Neuron (in vitro differentiated cells): Measurements from ENCODE around the gene TMPRSS6.

Experiments used
- H2AFZ ChIP-seq: one replicate; pipeline ENCODE4 v1.6.1; 2013; ENCODE audit warnings: low read depth, mild to moderate bottlenecking, inconsistent platforms, low read length, moderate library complexity
- H3K27me3 ChIP-seq: one replicate; pipeline ENCODE4 v1.6.1; 2013; ENCODE audit warnings: low read length; ENCODE audit not compliant: insufficient read depth
- H3K36me3 ChIP-seq: one replicate; pipeline ENCODE4 v1.6.1; 2013; ENCODE audit warnings: low read length; ENCODE audit not compliant: insufficient read depth
- H3K4me1 ChIP-seq: one replicate; pipeline ENCODE4 v1.6.1; 2013; ENCODE audit warnings: low read length; ENCODE audit not compliant: insufficient read depth
- H3K4me3 ChIP-seq: 2 replicates; pipeline ENCODE4 v1.5.1; 2013; ENCODE audit warnings: mild to moderate bottlenecking, low read length, moderate library complexity
- H3K9me3 ChIP-seq: one replicate; pipeline ENCODE4 v1.6.1; 2013; ENCODE audit warnings: low read length

TMPRSS6 gene

GRCh38 chr22:37109242-37109917, at the start of gene TMPRSS6:
TSS of gene TMPRSS6 (minus strand) at chr22:37109713. CDS start at chr22:37103417, 6,296 bp downstream.
- no peaks in the 10 kb centered on the region for H3K36me3 ChIP-seq
- H2AFZ ChIP-seq = no peak within 1 kb of the TSS
- no peaks in the 10 kb centered on the region for H3K9me3 ChIP-seq
- no peaks in the 10 kb centered on the region for H3K4me1 ChIP-seq
- no peak within 1 kb of the TSS for H3K4me3 ChIP-seq
- peaks cover 18% of the 10 kb centered on the region for H3K27me3 ChIP-seq

GRCh38 chr22:37158963-37159290, 49.4 kb upstream of the TMPRSS6 start:
- Histone ChIP-seq H3K27me3 (peaks cover 24% of the 10 kb centered on the region), H2AFZ (no peak overlapping the region), H3K36me3 (no peaks in the 10 kb centered on the region), H3K4me1 (no peaks in the 10 kb centered on the region), H3K4me3 (no peak overlapping the region), H3K9me3 (peaks cover 2% of the 10 kb centered on the region)

GRCh38 chr22:37157516-37158285, 48.2 kb upstream of the TMPRSS6 start:
- Histone ChIP-seq H3K36me3 (no peaks in the 10 kb centered on the region), H3K9me3 (peaks cover 2% of the 10 kb centered on the region), H3K4me1 (no peaks in the 10 kb centered on the region), H3K4me3 (no peak overlapping the region), H3K27me3 (peaks cover 24% of the 10 kb centered on the region), H2AFZ (no peak overlapping the region)

GRCh38 chr22:37156686-37157435, 47.3 kb upstream of the TMPRSS6 start:
- H3K36me3 ChIP-seq = no peaks in the 10 kb centered on the region
- H3K4me1 ChIP-seq = no peaks in the 10 kb centered on the region
- no peak overlapping the region for H2AFZ ChIP-seq
- no peak overlapping the region for H3K4me3 ChIP-seq
- peaks cover 24% of the 10 kb centered on the region for H3K27me3 ChIP-seq
- H3K9me3 ChIP-seq = peaks cover 2% of the 10 kb centered on the region

- no peaks in the 10 kb centered on the region for H3K36me3 ChIP-seq
- H3K27me3 ChIP-seq = peaks cover 24% of the 10 kb centered on the region
- H2AFZ ChIP-seq = no peak overlapping the region
- H3K9me3 ChIP-seq = no peaks in the 10 kb centered on the region
- H3K4me1 ChIP-seq = no peaks in the 10 kb centered on the region
- H3K4me3 ChIP-seq = no peak overlapping the region
These were observed 46.5 kb upstream of the TMPRSS6 start for GRCh38 chr22:37155971-37156370.

GRCh38 chr22:37154925-37155712, 45.6 kb upstream of the TMPRSS6 start:
- Histone ChIP-seq H3K4me3 (no peak overlapping the region), H3K9me3 (no peaks in the 10 kb centered on the region), H3K36me3 (no peaks in the 10 kb centered on the region), H3K4me1 (no peaks in the 10 kb centered on the region), H2AFZ (no peak overlapping the region), H3K27me3 (peaks cover 23% of the 10 kb centered on the region)

GRCh38 chr22:37153901-37154300, 44.4 kb upstream of the TMPRSS6 start:
- Histone ChIP-seq H3K36me3 (no peaks in the 10 kb centered on the region), H2AFZ (no peak overlapping the region), H3K9me3 (no peaks in the 10 kb centered on the region), H3K4me1 (no peaks in the 10 kb centered on the region), H3K4me3 (no peak overlapping the region), H3K27me3 (peaks cover 14% of the 10 kb centered on the region)

- H3K4me3 ChIP-seq = no peak overlapping the region
- no peaks in the 10 kb centered on the region for H3K4me1 ChIP-seq
- no peak overlapping the region for H2AFZ ChIP-seq
- H3K36me3 ChIP-seq = no peaks in the 10 kb centered on the region
- H3K27me3 ChIP-seq = peaks cover 9% of the 10 kb centered on the region
- H3K9me3 ChIP-seq = no peaks in the 10 kb centered on the region
These were observed 41.9 kb upstream of the TMPRSS6 start for GRCh38 chr22:37151401-37151800.

GRCh38 chr22:37150701-37151100, 41.2 kb upstream of the TMPRSS6 start:
- H3K9me3 ChIP-seq = no peaks in the 10 kb centered on the region
- peaks cover 8% of the 10 kb centered on the region for H3K27me3 ChIP-seq
- H3K4me1 ChIP-seq = no peaks in the 10 kb centered on the region

GRCh38 chr22:37148742-37149665, 39.5 kb upstream of the TMPRSS6 start:
- Histone ChIP-seq H2AFZ (no peak overlapping the region), H3K4me3 (no peak overlapping the region), H3K4me1 (no peaks in the 10 kb centered on the region), H3K27me3 (peaks cover 7% of the 10 kb centered on the region), H3K36me3 (no peaks in the 10 kb centered on the region), H3K9me3 (no peaks in the 10 kb centered on the region)

More at GRCh38 chr22:37150701-37151100, 41.2 kb upstream of the TMPRSS6 start:
- no peaks in the 10 kb centered on the region for H3K36me3 ChIP-seq
- H2AFZ ChIP-seq = no peak overlapping the region
- no peak overlapping the region for H3K4me3 ChIP-seq

GRCh38 chr22:37148031-37148651, 38.6 kb upstream of the TMPRSS6 start:
- no peak overlapping the region for H2AFZ ChIP-seq
- H3K4me1 ChIP-seq = no peaks in the 10 kb centered on the region
- no peaks in the 10 kb centered on the region for H3K36me3 ChIP-seq
- H3K27me3 ChIP-seq = peaks cover 7% of the 10 kb centered on the region
- H3K4me3 ChIP-seq = no peak overlapping the region
- H3K9me3 ChIP-seq = no peaks in the 10 kb centered on the region
